Mesendoderm (in vitro differentiated cells): Measurements from ENCODE around the gene CCDC158.

ENCODE experiments used
- DNase-seq: peaks from one replicate; pipeline ENCODE4 v3.0.0; 2013
- H2AK5ac ChIP-seq: 2 replicates; pipeline ENCODE4 v1.6.1; 2013; ENCODE audit warnings: low read length, inconsistent platforms
- H2BK120ac ChIP-seq: 2 replicates; pipeline ENCODE4 v1.6.1; 2013; ENCODE audit warnings: low read depth, mild to moderate bottlenecking, low read length, moderate library complexity, mixed read lengths
- H2BK15ac ChIP-seq: replicated peaks from 2 replicates; pipeline ENCODE4 v1.6.1; 2013; ENCODE audit warnings: low read depth, mild to moderate bottlenecking, moderate library complexity
- H2BK5ac ChIP-seq: 2 replicates; pipeline ENCODE4 v1.6.1; 2013; ENCODE audit warnings: low read length, inconsistent platforms
- H3K18ac ChIP-seq: 2 replicates; pipeline ENCODE4 v1.6.1; 2013; ENCODE audit warnings: mild to moderate bottlenecking, low read length, mixed read lengths
- H3K23ac ChIP-seq: one replicate; pipeline ENCODE4 v1.6.1; 2013; ENCODE audit warnings: low read length
- H3K27ac ChIP-seq: 2 replicates; pipeline ENCODE4 v1.5.1; 2013; ENCODE audit warnings: low read depth, mild to moderate bottlenecking, inconsistent platforms, low read length, moderate library complexity
- H3K27me3 ChIP-seq: 2 replicates; pipeline ENCODE4 v1.6.1; 2013; ENCODE audit warnings: low read length, control low read depth, mild to moderate bottlenecking, inconsistent platforms; ENCODE audit not compliant: insufficient read depth, poor library complexity
- H3K36me3 ChIP-seq: 2 replicates; pipeline ENCODE4 v1.6.1; 2013; ENCODE audit warnings: low read length, inconsistent platforms; ENCODE audit not compliant: control insufficient read depth, insufficient read depth
- H3K4ac ChIP-seq: one replicate; pipeline ENCODE4 v1.6.1; 2013; ENCODE audit warnings: low read depth, mild to moderate bottlenecking, low read length, moderate library complexity
- H3K4me1 ChIP-seq: 2 replicates; pipeline ENCODE4 v1.6.1; 2013; ENCODE audit warnings: low read depth, low read length, inconsistent platforms; ENCODE audit not compliant: control insufficient read depth
- H3K4me2 ChIP-seq: 2 replicates; pipeline ENCODE4 v1.6.1; 2013; ENCODE audit warnings: low read length
- H3K4me3 ChIP-seq: 2 replicates; pipeline ENCODE4 v1.5.1; 2013; ENCODE audit warnings: mild to moderate bottlenecking, low read length
- H3K56ac ChIP-seq: one replicate; pipeline ENCODE4 v1.6.1; 2013; ENCODE audit warnings: low read length
- H3K79me1 ChIP-seq: 2 replicates; pipeline ENCODE4 v1.6.1; 2013; ENCODE audit warnings: low read length, inconsistent platforms
- H3K79me2 ChIP-seq: 2 replicates; pipeline ENCODE4 v1.6.1; 2013; ENCODE audit warnings: mild to moderate bottlenecking, low read length; ENCODE audit not compliant: control insufficient read depth, insufficient read depth
- H3K9ac ChIP-seq: 2 replicates; pipeline ENCODE4 v1.6.1; 2013; ENCODE audit warnings: low read length, inconsistent platforms
- H4K5ac ChIP-seq: one replicate; pipeline ENCODE4 v1.6.1; 2013; ENCODE audit warnings: low read length
- H4K8ac ChIP-seq: one replicate; pipeline ENCODE4 v1.6.1; 2013; ENCODE audit warnings: low read depth, mild to moderate bottlenecking, control low read depth, low read length, moderate library complexity
- WGBS: extraction: QIAGEN DNeasy Blood & Tissue Kit; methylation state at CpG from one replicate; pipeline ENCODE4 v1.1.7; 2013; ENCODE audit warnings: low lambda C conversion rate, missing lambda C conversion rate; ENCODE audit not compliant: insufficient coverage; ENCODE audit errors: extremely low coverage; 5-methylcytosine and 5-hydroxymethylcytosine counted together

CCDC158 gene

GRCh38 chr4:76326515-76326914 is 94.4 kb downstream of the CCDC158 start:
- H3K4me2 ChIP-seq = no peak overlapping the region
- H4K8ac ChIP-seq = no peak overlapping the region
- H3K9ac ChIP-seq = no peak overlapping the region
- no peak overlapping the region for H3K18ac ChIP-seq
- no peak overlapping the region for H3K4ac ChIP-seq
- H2BK120ac ChIP-seq = no peak overlapping the region
- no peak overlapping the region for H4K5ac ChIP-seq
- no peak overlapping the region for H3K4me3 ChIP-seq
- peak; percentile 8 for DNase-seq
- no peak overlapping the region for H3K27ac ChIP-seq
- H3K27me3 ChIP-seq = no peaks in the 10 kb centered on the region
- H3K79me1 ChIP-seq = no peaks in the 10 kb centered on the region
- no peaks in the 10 kb centered on the region for H3K36me3 ChIP-seq
- H3K4me1 ChIP-seq = no peaks in the 10 kb centered on the region
- no peaks in the 10 kb centered on the region for H3K79me2 ChIP-seq
- no peak overlapping the region for H2AK5ac ChIP-seq
- no peak overlapping the region for H3K23ac ChIP-seq
- H2BK15ac ChIP-seq = no peak overlapping the region
- no peak overlapping the region for H3K56ac ChIP-seq
- H2BK5ac ChIP-seq = no peak overlapping the region

DNA sequence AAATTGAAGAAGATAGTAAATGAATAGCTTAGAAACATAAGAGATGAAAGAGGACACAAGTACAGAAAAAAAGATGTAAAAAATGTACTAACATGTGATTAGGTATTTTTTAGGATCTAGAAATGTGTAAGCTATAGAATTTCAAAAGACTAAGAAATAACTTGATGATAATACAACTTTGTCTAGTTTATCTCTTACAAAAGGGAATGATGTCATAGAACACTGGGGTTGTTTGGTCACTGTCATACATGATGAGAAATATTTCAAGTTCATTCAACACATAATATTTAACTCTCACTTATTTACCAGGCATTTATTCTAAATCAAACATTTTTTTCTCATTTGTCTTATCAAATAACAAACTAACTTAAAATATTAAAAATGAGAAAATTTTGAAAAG is 95.9 kb downstream of the CCDC158 start:
- Histone ChIP-seq H3K56ac (no peak overlapping the region), H3K9ac (no peak overlapping the region), H2BK120ac (no peak overlapping the region), H3K4me3 (no peak overlapping the region), H3K4me2 (no peak overlapping the region), H3K79me1 (no peaks in the 10 kb centered on the region), H3K4me1 (no peaks in the 10 kb centered on the region), H3K27ac (no peak overlapping the region), H3K79me2 (no peaks in the 10 kb centered on the region), H3K18ac (no peak overlapping the region), H4K8ac (no peak overlapping the region), H3K27me3 (no peaks in the 10 kb centered on the region), H2BK15ac (no peak overlapping the region), H3K36me3 (no peaks in the 10 kb centered on the region), H3K4ac (no peak overlapping the region), H2BK5ac (no peak overlapping the region), H3K23ac (no peak overlapping the region), H4K5ac (no peak overlapping the region), H2AK5ac (no peak overlapping the region)
- no peak for DNase-seq

GRCh38 chr4:76322236-76322635 is 98.7 kb downstream of the CCDC158 start:
- no peak for DNase-seq
- no peak overlapping the region for H3K4me3 ChIP-seq
- H3K4ac ChIP-seq = no peak overlapping the region
- no peak overlapping the region for H4K5ac ChIP-seq
- H2BK5ac ChIP-seq = no peak overlapping the region
- no peak overlapping the region for H4K8ac ChIP-seq
- no peak overlapping the region for H2AK5ac ChIP-seq
- no peak overlapping the region for H3K23ac ChIP-seq
- no peaks in the 10 kb centered on the region for H3K27me3 ChIP-seq
- H3K79me2 ChIP-seq = no peaks in the 10 kb centered on the region
- H2BK15ac ChIP-seq = no peak overlapping the region
- H3K79me1 ChIP-seq = no peaks in the 10 kb centered on the region
- H3K4me2 ChIP-seq = no peak overlapping the region
- no peaks in the 10 kb centered on the region for H3K36me3 ChIP-seq
- no CpG with 5 or more reads among the region's 3 CpGs for WGBS
- no peak overlapping the region for H3K56ac ChIP-seq
- H3K18ac ChIP-seq = no peak overlapping the region
- no peak overlapping the region for H2BK120ac ChIP-seq
- H3K9ac ChIP-seq = no peak overlapping the region
- no peak overlapping the region for H3K27ac ChIP-seq
- no peaks in the 10 kb centered on the region for H3K4me1 ChIP-seq

- Histone ChIP-seq H2BK120ac (no peak overlapping the region), H3K79me2 (no peaks in the 10 kb centered on the region), H3K18ac (no peak overlapping the region), H3K4me3 (no peak overlapping the region), H3K27me3 (no peaks in the 10 kb centered on the region), H4K5ac (no peak overlapping the region), H3K9ac (no peak overlapping the region), H3K4me1 (no peaks in the 10 kb centered on the region), H2BK5ac (no peak overlapping the region), H3K36me3 (no peaks in the 10 kb centered on the region), H3K27ac (no peak overlapping the region), H2BK15ac (no peak overlapping the region), H2AK5ac (no peak overlapping the region), H3K4me2 (no peak overlapping the region), H4K8ac (no peak overlapping the region), H3K56ac (no peak overlapping the region), H3K23ac (no peak overlapping the region), H3K79me1 (no peaks in the 10 kb centered on the region), H3K4ac (no peak overlapping the region)
- WGBS = no CpG with 5 or more reads among the region's 1 CpG
- DNase-seq = no peak
Observed at GRCh38 chr4:76316131-76316530, 104.8 kb downstream of the CCDC158 start.

DNA sequence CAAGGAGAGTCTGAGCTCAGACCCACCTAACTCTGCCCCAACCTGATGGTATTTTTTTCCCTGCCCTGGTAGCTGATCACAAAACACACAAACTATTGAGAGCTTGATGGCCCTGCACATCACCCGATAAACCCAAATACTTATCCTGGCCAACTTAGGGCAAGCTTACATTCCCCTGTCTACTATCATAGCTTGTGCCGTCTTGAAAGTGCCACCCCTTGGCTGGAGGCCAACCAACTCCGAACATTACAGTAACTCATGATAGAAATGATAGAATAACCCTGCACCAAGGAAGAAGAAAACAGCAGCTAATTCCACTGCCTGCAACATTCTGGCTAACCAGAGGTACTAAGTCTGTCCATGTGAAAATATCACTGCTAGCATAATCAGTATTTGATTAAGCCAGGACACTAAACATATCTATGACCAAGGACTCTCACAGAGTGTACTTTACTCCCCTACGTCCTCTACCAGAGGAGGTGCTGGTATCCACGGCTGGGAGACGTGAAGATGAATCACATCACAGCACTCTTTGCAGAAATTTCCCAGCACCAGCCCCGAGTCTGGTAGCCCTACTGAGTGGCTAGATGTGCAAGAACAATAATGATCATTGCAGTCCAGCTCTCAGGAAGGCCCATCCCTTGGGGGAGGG is 105.5 kb downstream of the CCDC158 start:
- H3K9ac ChIP-seq = no peak overlapping the region
- H4K5ac ChIP-seq = no peak overlapping the region
- no peak overlapping the region for H2BK15ac ChIP-seq
- no peaks in the 10 kb centered on the region for H3K79me2 ChIP-seq
- no peak overlapping the region for H3K23ac ChIP-seq
- no peak overlapping the region for H4K8ac ChIP-seq
- no peak overlapping the region for H2AK5ac ChIP-seq
- no peaks in the 10 kb centered on the region for H3K27me3 ChIP-seq
- no peaks in the 10 kb centered on the region for H3K79me1 ChIP-seq
- H2BK120ac ChIP-seq = no peak overlapping the region
- no peak overlapping the region for H3K4me3 ChIP-seq
- no CpG with 5 or more reads among the region's 7 CpGs for WGBS
- no peak overlapping the region for H3K4ac ChIP-seq
- H3K36me3 ChIP-seq = no peaks in the 10 kb centered on the region
- no peak for DNase-seq
- no peaks in the 10 kb centered on the region for H3K4me1 ChIP-seq
- no peak overlapping the region for H2BK5ac ChIP-seq
- H3K18ac ChIP-seq = no peak overlapping the region
- no peak overlapping the region for H3K4me2 ChIP-seq
- no peak overlapping the region for H3K27ac ChIP-seq
- no peak overlapping the region for H3K56ac ChIP-seq

DNA sequence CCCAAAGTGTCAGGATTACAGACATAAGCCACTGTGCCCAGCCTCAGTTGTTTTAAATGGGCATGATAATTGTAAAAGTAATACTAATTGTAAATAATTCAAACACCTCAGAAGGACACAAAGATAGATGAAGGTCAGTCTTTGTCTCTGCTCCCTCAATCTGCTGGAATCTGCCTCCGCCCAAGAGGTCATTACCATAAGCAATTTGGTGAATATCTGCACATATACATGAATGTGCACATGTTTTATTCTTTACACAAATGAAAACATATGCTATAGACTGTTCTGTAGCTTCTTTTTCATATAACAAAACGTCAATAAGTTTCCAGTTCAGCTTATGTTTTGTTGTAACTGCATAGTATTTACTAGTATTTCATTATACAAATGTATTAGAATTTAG is 107.4 kb downstream of the CCDC158 start:
- no peak overlapping the region for H3K18ac ChIP-seq
- no peak overlapping the region for H2BK120ac ChIP-seq
- no peak overlapping the region for H3K4ac ChIP-seq
- H2AK5ac ChIP-seq = no peak overlapping the region
- no peak overlapping the region for H3K4me3 ChIP-seq
- H3K79me2 ChIP-seq = no peaks in the 10 kb centered on the region
- H3K27ac ChIP-seq = no peak overlapping the region
- no peak overlapping the region for H4K8ac ChIP-seq
- H3K9ac ChIP-seq = no peak overlapping the region
- no peaks in the 10 kb centered on the region for H3K27me3 ChIP-seq
- no peak overlapping the region for H2BK15ac ChIP-seq
- H3K4me1 ChIP-seq = no peaks in the 10 kb centered on the region
- no peak overlapping the region for H4K5ac ChIP-seq
- DNase-seq = no peak
- no peaks in the 10 kb centered on the region for H3K36me3 ChIP-seq
- H3K23ac ChIP-seq = no peak overlapping the region
- H3K56ac ChIP-seq = no peak overlapping the region
- no peak overlapping the region for H2BK5ac ChIP-seq
- H3K79me1 ChIP-seq = no peaks in the 10 kb centered on the region
- H3K4me2 ChIP-seq = no peak overlapping the region
- WGBS = no CpG with 5 or more reads among the region's 2 CpGs
